ENCODE data around the gene SYDE1. TPM values are rescaled to one million over a fixed set of nuclear protein-coding genes. Genes with fewer than 3 reads are reported as not detected.
A peak's percentile ranks its signal among the peaks of the same experiment; 100 is the strongest.

SYDE1 gene
- total RNA-seq, 1 experiment from 2014 or later, result 31.3 TPM

GRCh38 chr19:15154002-15154612 lies 46.9 kb downstream of the SYDE1 start:
- in situ Hi-C loops (cut with HindIII; ENCODE audit: low pct_unique_long_range_greater_than_20kb, low sequenced_read_pairs), result no loop called here
- peak; percentile 49 for DNase-seq (ENCODE audit: low read depth)

DNA sequence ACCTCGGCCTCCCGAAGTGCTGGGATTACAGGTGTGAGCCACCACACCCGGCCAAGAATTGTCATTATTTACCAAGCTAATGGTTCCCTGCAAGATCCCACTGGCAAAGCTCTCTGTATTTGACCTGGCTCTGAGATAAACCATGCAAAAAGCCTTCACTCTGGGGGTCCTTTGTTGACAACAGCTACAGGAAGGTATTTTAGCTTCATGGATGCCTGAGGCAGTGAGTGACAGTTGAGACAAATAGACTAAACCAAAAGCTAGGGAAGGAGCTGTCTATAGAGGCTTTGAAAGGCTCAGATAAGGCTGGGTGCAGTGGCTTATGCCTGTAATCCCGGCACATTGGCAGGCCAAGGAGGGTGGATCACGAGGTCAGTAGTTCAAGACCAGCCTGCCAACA lies 48.1 kb downstream of the SYDE1 start:
- in situ Hi-C loops (cut with HindIII; ENCODE audit: low pct_unique_long_range_greater_than_20kb, low sequenced_read_pairs), result no loop called here
- DNase-seq (ENCODE audit: low read depth), result no peak

GRCh38 chr19:15156391-15156790 lies 49.2 kb downstream of the SYDE1 start:
- in situ Hi-C loops (cut with HindIII; ENCODE audit: low pct_unique_long_range_greater_than_20kb, low sequenced_read_pairs), result no loop called here
- DNase-seq (ENCODE audit: low read depth), result no peak

DNA sequence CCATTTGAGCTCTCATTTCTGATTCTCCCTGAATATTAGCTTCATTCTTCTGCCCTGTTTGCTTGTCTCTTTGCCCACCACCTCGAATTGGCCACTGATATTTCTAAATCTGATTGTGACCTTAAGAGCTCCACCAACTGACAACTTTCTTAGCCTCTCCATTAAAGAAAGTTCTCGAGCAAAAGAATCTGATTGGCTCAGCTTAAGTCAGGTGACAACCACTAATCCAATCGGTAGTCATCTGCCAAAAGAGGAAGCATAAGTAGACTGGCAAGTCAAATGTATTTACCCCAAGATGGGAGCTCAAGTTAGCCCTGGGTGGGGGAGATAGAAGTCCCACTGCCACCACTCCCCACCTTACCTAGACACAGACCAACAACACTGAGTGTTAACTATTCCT lies 52.0 kb downstream of the SYDE1 start:
- in situ Hi-C loops (cut with HindIII; ENCODE audit: low pct_unique_long_range_greater_than_20kb, low sequenced_read_pairs), result no loop called here
- no peak for DNase-seq (ENCODE audit: low read depth)

DNA sequence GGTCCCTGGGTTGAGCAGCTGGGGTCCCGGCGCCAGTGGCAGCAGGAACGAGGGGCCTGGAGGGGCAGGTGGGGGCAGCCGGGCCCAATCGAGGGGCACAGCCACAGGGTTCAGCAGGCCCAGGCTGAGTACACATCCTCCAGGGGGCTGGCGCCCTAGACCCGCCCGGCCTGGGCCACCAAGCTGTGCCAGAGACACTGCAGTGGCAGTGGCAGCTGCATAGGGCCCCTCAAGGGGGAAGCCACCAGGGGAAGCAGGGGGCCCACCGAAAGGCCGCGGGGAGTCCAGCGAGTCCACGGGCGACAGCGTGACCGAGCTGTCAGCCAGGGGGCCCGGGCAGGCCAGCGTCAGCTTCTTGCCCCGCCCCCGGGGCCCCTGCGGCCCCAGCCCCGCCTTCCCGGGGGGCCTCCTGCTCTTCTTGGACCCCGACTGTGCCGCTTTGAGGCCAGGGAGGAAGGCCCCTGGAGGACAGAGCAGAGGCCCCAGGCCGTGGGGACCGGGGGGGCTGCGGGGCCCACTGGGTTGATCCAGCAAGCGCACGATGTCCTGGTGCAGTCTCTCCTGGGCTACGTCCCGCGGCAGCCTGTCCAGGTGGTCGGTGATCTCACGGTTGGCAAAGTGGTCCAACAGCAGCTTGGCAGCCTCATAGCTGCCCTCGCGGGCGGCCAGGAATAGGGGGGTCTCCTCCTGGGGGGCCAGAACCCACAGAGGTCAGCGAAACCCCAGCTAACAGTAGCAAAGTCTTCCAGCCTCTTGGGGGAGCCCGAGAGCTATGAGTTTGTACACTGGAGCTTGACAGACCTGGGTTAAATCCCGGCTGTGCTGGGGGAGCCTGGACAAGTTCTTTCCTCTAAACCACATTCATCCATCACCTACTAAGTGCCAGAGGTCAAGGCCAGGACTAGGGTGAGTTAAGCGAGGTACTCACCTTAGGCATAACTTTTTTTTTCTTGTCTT lies 54.1 kb downstream of the SYDE1 start:
- DNase-seq (ENCODE audit: low read depth), result no peak
- in situ Hi-C loops (cut with HindIII; ENCODE audit: low pct_unique_long_range_greater_than_20kb, low sequenced_read_pairs), result no loop called here

Other genes with a start within 250 kb of the SYDE1 start
- gene OR7A17, start 221.3 kb upstream of the SYDE1 start, total RNA-seq (2014; rRNA removed; shearing (Covaris generic); ENCODE audit: low replicate concordance), result not detected in 2 replicates
- gene OR7C2, start 165.9 kb upstream of the SYDE1 start, total RNA-seq (2014; rRNA removed; shearing (Covaris generic); ENCODE audit: low replicate concordance), result not detected in 2 replicates
- not detected in 2 replicates for gene SLC1A6, start 127.5 kb upstream of the SYDE1 start, total RNA-seq (2014; rRNA removed; shearing (Covaris generic); ENCODE audit: low replicate concordance)
- not detected in 2 replicates for gene CASP14, start 57.9 kb upstream of the SYDE1 start, total RNA-seq (2014; rRNA removed; shearing (Covaris generic); ENCODE audit: low replicate concordance)
- not detected in 2 replicates for gene OR1I1, start 25.2 kb upstream of the SYDE1 start, total RNA-seq (2014; rRNA removed; shearing (Covaris generic); ENCODE audit: low replicate concordance)
- 0.14 and 0.38 TPM in 2 replicates for gene NOTCH3, start 93.6 kb downstream of the SYDE1 start, total RNA-seq (2014; rRNA removed; shearing (Covaris generic); ENCODE audit: low replicate concordance)
- gene EPHX3, start 125.0 kb downstream of the SYDE1 start, total RNA-seq (2014; rRNA removed; shearing (Covaris generic); ENCODE audit: low replicate concordance), result not detected in 2 replicates
- 7.2 and 7.5 TPM in 2 replicates for gene BRD4, start 225.1 kb downstream of the SYDE1 start, total RNA-seq (2014; rRNA removed; shearing (Covaris generic); ENCODE audit: low replicate concordance)

Data from Caki2 (cell line).